ENCODE data around the gene PALM. TPM values are rescaled to one million over a fixed set of nuclear protein-coding genes. Genes with fewer than 3 reads are reported as not detected.
A peak's percentile ranks its signal among the peaks of the same experiment; 100 is the strongest.

The PALM gene
- total RNA-seq, 1 donor from 2014 or later, result 13.9 TPM

DNA sequence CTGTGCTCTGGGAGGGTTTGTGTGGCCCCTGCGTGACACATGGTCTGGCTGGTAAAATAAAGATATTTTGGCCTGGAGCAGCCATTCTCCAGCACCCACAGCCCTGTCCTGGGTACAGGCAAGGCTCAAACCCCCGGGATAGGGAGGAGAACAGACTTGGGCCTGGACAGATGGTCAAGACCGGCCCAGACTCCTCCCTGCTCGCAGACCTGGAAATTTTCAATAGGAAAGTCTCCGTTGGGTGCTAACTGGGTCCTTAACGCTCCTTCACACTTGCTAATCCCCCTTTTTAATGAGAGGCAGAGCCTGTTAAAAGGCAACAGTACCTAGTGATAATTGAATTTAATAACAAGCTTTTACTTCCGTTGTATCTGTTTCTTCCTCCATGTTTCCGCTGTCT, 2.5 kb downstream of the PALM start:
- H3K4me1 Mint-ChIP-seq, result peaks cover 29% of the 10 kb centered on the region
- Histone ChIP-seq H2AFZ (replicated peaks) (no peak overlapping the region), H3K27ac (no peak overlapping the region), H3K27me3 (no peaks in the 10 kb centered on the region), H3K4me2 (no peak overlapping the region), H3F3A (ENCODE audit: low read depth) (peaks cover 32% of the 10 kb centered on the region), H3K4me1 (peaks cover 17% of the 10 kb centered on the region), H3K79me2 (ENCODE audit: low read depth) (peaks cover 23% of the 10 kb centered on the region), H3K9me3 (ENCODE audit: low read depth) (no peaks in the 10 kb centered on the region), H3K9ac (no peak overlapping the region), H4K20me1 (ENCODE audit: low read depth) (peaks cover 28% of the 10 kb centered on the region), H3K4me3 (no peak overlapping the region), H3K36me3 (no peaks in the 10 kb centered on the region)
- peak overlapping the region; percentile 60 for H3K27ac Mint-ChIP-seq
- no peak for DNase-seq (ENCODE audit: low spot score)
- H3K27me3 Mint-ChIP-seq (ENCODE audit: insufficient read depth, low read depth), result peaks cover 12% of the 10 kb centered on the region
- H3K4me3 Mint-ChIP-seq, result peak overlapping the region; percentile 82
- TF ChIP-seq EZH2 (IDR thresholded peaks at IDR 0.05) (no peak), EZH2phosphoT487 (IDR thresholded peaks at IDR 0.05) (no peak)
- TF ChIP-seq, protein P1, sequence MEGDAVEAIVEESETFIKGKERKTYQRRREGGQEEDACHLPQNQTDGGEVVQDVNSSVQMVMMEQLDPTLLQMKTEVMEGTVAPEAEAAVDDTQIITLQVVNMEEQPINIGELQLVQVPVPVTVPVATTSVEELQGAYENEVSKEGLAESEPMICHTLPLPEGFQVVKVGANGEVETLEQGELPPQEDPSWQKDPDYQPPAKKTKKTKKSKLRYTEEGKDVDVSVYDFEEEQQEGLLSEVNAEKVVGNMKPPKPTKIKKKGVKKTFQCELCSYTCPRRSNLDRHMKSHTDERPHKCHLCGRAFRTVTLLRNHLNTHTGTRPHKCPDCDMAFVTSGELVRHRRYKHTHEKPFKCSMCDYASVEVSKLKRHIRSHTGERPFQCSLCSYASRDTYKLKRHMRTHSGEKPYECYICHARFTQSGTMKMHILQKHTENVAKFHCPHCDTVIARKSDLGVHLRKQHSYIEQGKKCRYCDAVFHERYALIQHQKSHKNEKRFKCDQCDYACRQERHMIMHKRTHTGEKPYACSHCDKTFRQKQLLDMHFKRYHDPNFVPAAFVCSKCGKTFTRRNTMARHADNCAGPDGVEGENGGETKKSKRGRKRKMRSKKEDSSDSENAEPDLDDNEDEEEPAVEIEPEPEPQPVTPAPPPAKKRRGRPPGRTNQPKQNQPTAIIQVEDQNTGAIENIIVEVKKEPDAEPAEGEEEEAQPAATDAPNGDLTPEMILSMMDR (IDR thresholded peaks at IDR 0.05), result no peak
- peaks cover 12% of the 10 kb centered on the region for H3K9me3 Mint-ChIP-seq
- H3K36me3 Mint-ChIP-seq, result peaks cover 7% of the 10 kb centered on the region

GRCh38 chr19:715347-715746, 6.6 kb downstream of the PALM start:
- TF ChIP-seq EZH2 (IDR thresholded peaks at IDR 0.05) (no peak), EZH2phosphoT487 (IDR thresholded peaks at IDR 0.05) (no peak)
- TF ChIP-seq, protein P1 (IDR thresholded peaks at IDR 0.05), result no peak
- H3F3A ChIP-seq (ENCODE audit: low read depth), result peaks cover 17% of the 10 kb centered on the region
- H3K9ac ChIP-seq, result no peak overlapping the region
- Mint-ChIP-seq H3K4me3 (no peak overlapping the region), H3K27ac (no peak overlapping the region), H3K27me3 (ENCODE audit: insufficient read depth, low read depth) (peaks cover 6% of the 10 kb centered on the region), H3K36me3 (peaks cover 5% of the 10 kb centered on the region), H3K4me1 (peaks cover 39% of the 10 kb centered on the region), H3K9me3 (peaks cover 9% of the 10 kb centered on the region)
- peaks cover 55% of the 10 kb centered on the region for H4K20me1 ChIP-seq (ENCODE audit: low read depth)
- DNase-seq (ENCODE audit: low spot score), result no peak
- no peak overlapping the region for H3K4me3 ChIP-seq
- no peaks in the 10 kb centered on the region for H3K27me3 ChIP-seq
- no peak overlapping the region for H2AFZ ChIP-seq (replicated peaks)
- peaks cover 13% of the 10 kb centered on the region for H3K79me2 ChIP-seq (ENCODE audit: low read depth)
- no peaks in the 10 kb centered on the region for H3K36me3 ChIP-seq
- peaks cover 15% of the 10 kb centered on the region for H3K4me1 ChIP-seq
- no peak overlapping the region for H3K4me2 ChIP-seq
- no peak overlapping the region for H3K27ac ChIP-seq
- H3K9me3 ChIP-seq (ENCODE audit: low read depth), result no peaks in the 10 kb centered on the region

- no peak overlapping the region for H3K4me3 ChIP-seq
- DNase-seq (ENCODE audit: low spot score), result no peak
These were observed 9.7 kb downstream of the PALM start for GRCh38 chr19:718251-718951.

More at GRCh38 chr19:718251-718951, 9.7 kb downstream of the PALM start:
- Mint-ChIP-seq H3K27me3 (ENCODE audit: insufficient read depth, low read depth) (peaks cover 3% of the 10 kb centered on the region), H3K36me3 (peaks cover 5% of the 10 kb centered on the region), H3K4me1 (peaks cover 22% of the 10 kb centered on the region), H3K27ac (peak overlapping the region; percentile 33), H3K4me3 (peak overlapping the region; percentile 53), H3K9me3 (peaks cover 9% of the 10 kb centered on the region)
- no peaks in the 10 kb centered on the region for H3K9me3 ChIP-seq (ENCODE audit: low read depth)
- peaks cover 58% of the 10 kb centered on the region for H4K20me1 ChIP-seq (ENCODE audit: low read depth)
- peaks cover 2% of the 10 kb centered on the region for H3F3A ChIP-seq (ENCODE audit: low read depth)
- TF ChIP-seq, protein P1 (IDR thresholded peaks at IDR 0.05), result no peak
- TF ChIP-seq EZH2phosphoT487 (IDR thresholded peaks at IDR 0.05) (no peak), EZH2 (IDR thresholded peaks at IDR 0.05) (no peak)
- no peaks in the 10 kb centered on the region for H3K36me3 ChIP-seq
- H3K4me2 ChIP-seq, result no peak overlapping the region
- peaks cover 6% of the 10 kb centered on the region for H3K79me2 ChIP-seq (ENCODE audit: low read depth)
- peaks cover 5% of the 10 kb centered on the region for H3K4me1 ChIP-seq
- no peak overlapping the region for H2AFZ ChIP-seq (replicated peaks)
- H3K9ac ChIP-seq, result no peak overlapping the region
- no peak overlapping the region for H3K27ac ChIP-seq
- no peaks in the 10 kb centered on the region for H3K27me3 ChIP-seq
